ENCODE results near the gene TMEM179.

TMEM179 gene

GRCh38 chr14:104542871-104543830, 61.4 kb downstream of the TMEM179 start:
- no peak for DNase-seq (ENCODE audit: low read depth)

GRCh38 chr14:104541905-104542465, 62.6 kb downstream of the TMEM179 start:
- DNase-seq (ENCODE audit: low read depth): no peak

Measured in HS-5 (cell line).